Activated CD4-positive, alpha-beta T cell treated with anti-CD3 and anti-CD28 coated beads, Interleukin-2, Interleukin-6, amounts not matched to agents 100 ng/mL and 50 ng/mL, durations not matched to agents 16 hours and 8 hours (primary cell): ENCODE results near the gene SYNGAP1.
"Not testable (repeated sequence)": the region's sequence is repeated elsewhere in the genome, so short reads cannot be mapped to it uniquely, and the experiment has no call there.

ENCODE experiments used
- DNase-seq: peaks from one replicate; pipeline ENCODE4 v3.0.0-alpha.2; 2020

SYNGAP1 gene

DNA sequence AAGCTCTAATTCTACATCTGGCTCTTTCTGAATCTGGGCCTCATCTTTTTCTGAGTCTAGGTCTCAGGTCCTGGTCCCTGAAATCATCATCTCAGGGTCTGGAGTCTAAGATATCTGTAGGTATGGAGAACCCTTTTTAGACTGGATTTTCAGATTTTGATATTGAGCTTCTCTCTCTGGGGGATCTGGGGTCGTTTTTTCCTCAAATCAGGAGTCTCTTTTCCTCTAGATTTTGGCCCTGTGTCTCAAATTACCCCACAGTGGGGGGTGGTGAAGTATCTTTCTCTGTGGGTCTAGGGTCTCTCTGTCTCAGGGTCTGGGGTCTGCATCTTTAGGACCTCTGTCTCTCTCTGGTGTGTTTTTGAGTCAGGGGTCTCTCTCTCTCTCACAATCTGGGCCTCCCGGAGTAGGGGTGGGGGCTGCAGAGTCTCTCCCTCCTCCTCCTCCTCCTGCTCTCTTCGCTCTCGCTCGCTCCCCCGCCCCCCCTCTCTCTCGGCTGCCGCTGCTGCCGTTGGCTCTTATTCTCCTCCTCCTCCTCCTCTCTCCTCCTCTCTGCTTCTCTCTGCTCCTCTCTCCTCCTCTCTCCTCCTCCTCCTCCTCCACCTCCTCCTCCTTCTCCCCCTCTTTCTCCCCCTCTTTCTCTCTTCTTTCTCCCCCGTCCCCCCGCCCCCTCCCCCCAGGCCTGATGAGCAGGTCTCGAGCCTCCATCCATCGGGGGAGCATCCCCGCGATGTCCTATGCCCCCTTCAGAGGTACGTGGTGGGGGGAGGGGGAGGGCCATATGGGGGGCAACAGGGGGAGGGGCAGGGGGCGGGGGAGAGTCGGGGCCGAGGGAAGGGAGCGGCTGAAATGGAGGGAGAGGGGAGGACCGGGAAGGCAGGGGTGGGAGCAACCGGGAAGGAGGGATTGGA, at the start of gene SYNGAP1:
Gene SYNGAP1, plus strand, starts transcription at position 486 of the 911 bp plus-strand sequence. Its CDS starts 200 bp downstream, at position 686.
- peak; percentile 59 for DNase-seq

- DNase-seq: not testable (repeated sequence)
Observed at GRCh38 chr6:33371901-33372300, 48.0 kb upstream of the SYNGAP1 start.

- no peak for DNase-seq
Observed at GRCh38 chr6:33372526-33373123, 47.2 kb upstream of the SYNGAP1 start.

GRCh38 chr6:33373960-33374910, 45.6 kb upstream of the SYNGAP1 start:
- no peak for DNase-seq

DNA sequence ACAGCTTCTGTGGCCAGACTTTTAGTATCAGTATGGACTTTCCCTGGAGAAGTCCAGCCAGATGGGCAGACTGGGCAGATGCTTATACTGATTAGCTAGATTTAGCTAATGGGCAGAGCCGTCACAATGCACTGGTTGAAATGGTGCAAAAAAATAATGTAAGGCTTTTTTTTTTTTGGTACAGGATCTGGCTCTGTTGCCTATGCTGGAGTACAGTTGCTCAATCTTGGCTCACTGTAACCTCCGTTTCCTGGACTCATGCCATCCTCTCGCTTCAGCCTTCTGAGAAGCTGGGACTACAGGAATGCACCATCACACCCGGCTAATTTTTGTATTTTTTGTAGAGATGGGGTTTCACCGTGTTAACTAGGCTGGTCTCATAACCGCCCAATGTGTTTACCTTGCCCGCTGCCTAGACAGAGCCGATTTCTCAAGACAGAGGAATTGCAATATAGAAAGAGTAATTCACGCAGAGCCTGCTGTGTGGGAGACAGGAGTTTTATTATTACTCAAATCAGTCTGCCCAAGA, 44.7 kb upstream of the SYNGAP1 start:
- no peak for DNase-seq

- no peak for DNase-seq
Observed at GRCh38 chr6:33377171-33377570, 42.7 kb upstream of the SYNGAP1 start.

- DNase-seq: not testable (repeated sequence)
Observed at GRCh38 chr6:33379184-33379583, 40.7 kb upstream of the SYNGAP1 start.

DNA sequence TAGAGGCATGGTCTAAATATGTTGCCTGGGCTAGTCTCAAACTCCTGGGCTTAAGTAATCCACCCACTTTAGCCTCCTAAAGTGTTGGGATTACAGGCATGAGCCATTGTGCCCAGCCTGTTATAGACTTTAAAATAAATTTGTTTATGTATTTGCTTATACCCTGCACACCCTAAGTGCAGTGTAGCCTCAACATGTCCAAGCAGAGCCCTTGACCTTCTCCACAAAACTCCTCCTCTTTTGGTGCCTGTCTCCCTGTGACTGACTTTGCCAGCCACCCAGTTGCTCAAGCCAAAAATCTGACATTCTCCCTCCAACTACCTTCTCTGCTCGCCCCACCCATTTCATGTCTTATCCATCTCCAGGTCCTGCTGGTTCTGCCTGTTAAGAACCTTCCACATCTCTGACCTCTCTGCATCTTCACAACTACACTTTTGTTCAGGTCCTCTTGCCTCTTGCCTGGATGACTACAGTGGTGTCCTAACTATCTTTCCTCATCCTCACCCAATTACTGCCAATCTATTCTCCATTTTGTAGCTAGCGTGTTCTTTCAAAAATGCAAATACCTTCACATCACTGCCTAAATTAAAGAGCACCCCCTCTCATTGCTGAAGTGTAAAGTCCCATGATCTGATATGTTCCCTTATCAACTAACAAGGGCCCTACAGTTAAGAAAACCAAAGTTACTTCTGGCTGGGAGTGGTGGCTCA, 39.4 kb upstream of the SYNGAP1 start:
- DNase-seq: no peak

GRCh38 chr6:33383427-33384185, 36.3 kb upstream of the SYNGAP1 start:
- DNase-seq: no peak

DNA sequence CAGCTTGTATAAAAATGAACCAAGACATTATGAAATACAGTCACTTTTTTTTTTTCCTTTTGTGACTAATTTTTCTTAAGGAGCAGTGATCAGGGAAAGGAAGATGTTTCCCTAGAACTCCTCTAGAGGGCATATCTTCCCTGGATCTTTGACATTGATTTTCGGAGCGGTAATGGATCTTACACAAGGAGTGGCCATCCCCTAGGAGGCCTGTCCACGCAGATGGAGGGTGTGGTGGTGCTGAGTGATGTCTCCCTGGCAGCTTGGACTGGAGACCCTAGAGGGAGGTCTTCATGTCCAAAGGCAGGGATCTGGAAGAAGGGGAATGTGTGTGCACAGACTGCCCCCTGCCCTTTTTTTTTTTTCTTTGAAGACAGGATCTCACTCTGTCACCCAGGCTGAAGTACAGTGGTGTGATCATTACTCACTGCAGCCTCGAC, 35.3 kb upstream of the SYNGAP1 start:
- DNase-seq: no peak

- no peak for DNase-seq
Observed at GRCh38 chr6:33390173-33390572, 29.7 kb upstream of the SYNGAP1 start.

GRCh38 chr6:33390767-33391277, 29.0 kb upstream of the SYNGAP1 start:
- DNase-seq: no peak

DNA sequence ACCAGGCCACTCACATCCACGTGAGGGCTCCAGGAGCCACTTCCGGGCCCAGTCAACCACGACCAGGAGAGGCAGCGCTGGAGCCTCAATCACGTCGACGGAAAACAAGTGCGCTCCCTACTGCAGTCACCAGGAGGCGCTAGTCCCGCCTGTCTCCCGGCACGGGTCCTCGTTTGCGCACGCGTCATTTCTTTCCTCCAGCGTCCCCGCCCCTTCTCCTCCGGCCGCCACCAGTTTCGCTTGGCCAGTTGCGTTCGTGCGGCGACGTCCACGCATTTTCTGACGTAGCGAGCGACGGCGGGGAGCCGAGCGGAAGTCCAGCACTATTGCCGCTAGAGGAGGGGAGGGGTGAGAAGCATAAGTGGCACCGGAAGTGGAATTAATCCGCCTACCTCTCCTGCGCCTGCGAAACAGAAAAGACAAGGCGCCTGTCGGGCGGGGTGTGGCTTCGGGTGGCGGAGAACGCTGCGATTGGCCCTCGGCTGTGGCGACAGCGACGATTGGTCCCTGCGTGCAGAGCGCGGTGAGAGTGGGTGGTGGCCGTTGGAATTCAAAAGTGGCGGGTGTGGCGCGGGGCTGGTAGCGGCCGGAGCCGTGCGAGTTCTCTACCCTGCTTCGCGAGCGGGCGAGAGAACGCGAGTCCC, 28.5 kb upstream of the SYNGAP1 start, which contains the start of gene KIFC1:
Gene KIFC1, plus strand, starts transcription at position 546 of the 644 bp plus-strand sequence. CDS start 163 bp downstream, outside the sequence.
- peak; percentile 100 for DNase-seq

- peak; percentile 69 for DNase-seq
Observed at GRCh38 chr6:33391922-33392594, 27.8 kb upstream of the SYNGAP1 start.

- no peak for DNase-seq
Observed at GRCh38 chr6:33392595-33392948, 27.3 kb upstream of the SYNGAP1 start.

DNA sequence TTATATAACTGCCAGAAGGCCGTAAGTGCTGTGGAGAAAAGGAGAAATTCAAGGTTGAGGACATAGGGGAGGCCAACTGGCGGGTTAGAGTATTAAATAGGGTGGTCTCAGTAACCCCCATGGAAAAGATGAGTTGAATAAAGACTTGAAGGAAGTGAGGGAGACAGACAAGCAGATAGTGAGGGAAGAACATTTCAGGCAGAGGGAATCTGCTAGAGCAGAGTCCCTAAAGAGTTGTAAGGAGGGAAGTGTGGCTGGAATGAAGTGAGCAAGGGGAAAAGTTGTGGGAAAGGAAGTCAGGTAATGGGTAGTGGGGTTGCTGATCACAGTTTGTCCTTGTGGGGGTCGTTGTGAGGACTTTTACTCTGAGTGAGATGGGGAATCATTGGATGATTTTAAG, 26.9 kb upstream of the SYNGAP1 start:
- no peak for DNase-seq

GRCh38 chr6:33397541-33397940, 22.3 kb upstream of the SYNGAP1 start:
- no peak for DNase-seq

- DNase-seq: not testable (repeated sequence)
Observed at GRCh38 chr6:33398601-33399000, 21.3 kb upstream of the SYNGAP1 start.

GRCh38 chr6:33399881-33400280, 20.0 kb upstream of the SYNGAP1 start:
- DNase-seq: not testable (repeated sequence)

DNA sequence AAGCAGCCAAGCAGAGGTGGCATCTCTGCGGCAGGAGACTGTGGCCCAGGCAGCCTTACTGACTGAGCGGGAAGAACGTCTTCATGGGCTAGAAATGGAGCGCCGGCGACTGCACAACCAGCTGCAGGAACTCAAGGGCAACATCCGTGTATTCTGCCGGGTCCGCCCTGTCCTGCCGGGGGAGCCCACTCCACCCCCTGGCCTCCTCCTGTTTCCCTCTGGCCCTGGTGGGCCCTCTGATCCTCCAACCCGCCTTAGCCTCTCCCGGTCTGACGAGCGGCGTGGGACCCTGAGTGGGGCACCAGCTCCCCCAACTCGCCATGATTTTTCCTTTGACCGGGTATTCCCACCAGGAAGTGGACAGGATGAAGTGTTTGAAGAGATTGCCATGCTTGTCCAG, 15.0 kb upstream of the SYNGAP1 start:
- DNase-seq: no peak
